Measurements from ENCODE around the gene ZNF462. TPM values are rescaled to one million over a fixed set of nuclear protein-coding genes. Genes with fewer than 3 reads are reported as not detected.

The ZNF462 gene
- total RNA-seq, 2 experiments from 2014 or later, result not detected

DNA sequence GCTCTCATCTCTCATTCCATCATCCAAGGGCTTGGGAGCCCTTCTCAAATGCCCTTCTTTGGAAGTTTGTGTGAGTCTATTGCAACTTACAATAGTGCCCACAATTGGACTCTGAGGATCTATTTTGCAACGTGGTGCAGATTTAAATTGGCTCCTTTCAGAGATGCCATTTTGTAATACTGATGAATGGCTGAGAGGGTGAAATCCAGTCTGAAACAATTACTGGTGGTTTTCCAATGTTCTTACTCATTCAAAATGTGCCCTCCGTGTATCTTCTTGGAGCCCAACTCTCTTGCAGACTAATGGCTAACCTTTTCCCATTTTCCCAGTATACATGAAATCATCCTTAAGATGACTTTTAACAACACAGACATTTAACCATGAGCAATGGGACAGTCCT lies 6.1 kb downstream of the ZNF462 start:
- ATAC-seq, result no peak
- TF ChIP-seq, protein P1, sequence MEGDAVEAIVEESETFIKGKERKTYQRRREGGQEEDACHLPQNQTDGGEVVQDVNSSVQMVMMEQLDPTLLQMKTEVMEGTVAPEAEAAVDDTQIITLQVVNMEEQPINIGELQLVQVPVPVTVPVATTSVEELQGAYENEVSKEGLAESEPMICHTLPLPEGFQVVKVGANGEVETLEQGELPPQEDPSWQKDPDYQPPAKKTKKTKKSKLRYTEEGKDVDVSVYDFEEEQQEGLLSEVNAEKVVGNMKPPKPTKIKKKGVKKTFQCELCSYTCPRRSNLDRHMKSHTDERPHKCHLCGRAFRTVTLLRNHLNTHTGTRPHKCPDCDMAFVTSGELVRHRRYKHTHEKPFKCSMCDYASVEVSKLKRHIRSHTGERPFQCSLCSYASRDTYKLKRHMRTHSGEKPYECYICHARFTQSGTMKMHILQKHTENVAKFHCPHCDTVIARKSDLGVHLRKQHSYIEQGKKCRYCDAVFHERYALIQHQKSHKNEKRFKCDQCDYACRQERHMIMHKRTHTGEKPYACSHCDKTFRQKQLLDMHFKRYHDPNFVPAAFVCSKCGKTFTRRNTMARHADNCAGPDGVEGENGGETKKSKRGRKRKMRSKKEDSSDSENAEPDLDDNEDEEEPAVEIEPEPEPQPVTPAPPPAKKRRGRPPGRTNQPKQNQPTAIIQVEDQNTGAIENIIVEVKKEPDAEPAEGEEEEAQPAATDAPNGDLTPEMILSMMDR (IDR thresholded peaks at IDR 0.05), result no peak
- Mint-ChIP-seq H3K4me1 (ENCODE audit: low read depth) (no peaks in the 10 kb centered on the region), H3K4me3 (no peak overlapping the region), H3K27me3 (peaks cover 16% of the 10 kb centered on the region), H3K9me3 (no peaks in the 10 kb centered on the region), H3K36me3 (ENCODE audit: low read depth) (no peaks in the 10 kb centered on the region), H3K27ac (no peak overlapping the region)
- intact Hi-C loops (cut with micrococcal nuclease), result no loop called here
- DNase-seq, result no peak
- CTCF ChIA-PET, result no interaction called here
- POLR2A ChIA-PET, result no interaction called here

- ATAC-seq (no peak), DNase-seq (no peak)
- ChIA-PET POLR2A (no interaction called here), CTCF (no interaction called here)
- Mint-ChIP-seq H3K27ac (no peak overlapping the region), H3K27me3 (peaks cover 13% of the 10 kb centered on the region), H3K36me3 (ENCODE audit: low read depth) (no peaks in the 10 kb centered on the region), H3K4me1 (ENCODE audit: low read depth) (no peaks in the 10 kb centered on the region), H3K4me3 (no peak overlapping the region), H3K9me3 (no peaks in the 10 kb centered on the region)
- intact Hi-C loops (cut with micrococcal nuclease), result no loop called here
- TF ChIP-seq, protein P1 (IDR thresholded peaks at IDR 0.05), result no peak
Measured at GRCh38 chr9:106869458-106869857, 6.5 kb downstream of the ZNF462 start.

GRCh38 chr9:106872641-106873040 lies 9.7 kb downstream of the ZNF462 start:
- CTCF ChIA-PET, result no interaction called here
- no peak for ATAC-seq
- POLR2A ChIA-PET, result no interaction called here
- peaks cover under 1% of the 10 kb centered on the region for H3K27me3 Mint-ChIP-seq
- H3K27ac Mint-ChIP-seq, result no peak overlapping the region
- H3K4me1 Mint-ChIP-seq (ENCODE audit: low read depth), result no peaks in the 10 kb centered on the region
- H3K9me3 Mint-ChIP-seq, result no peaks in the 10 kb centered on the region
- H3K36me3 Mint-ChIP-seq (ENCODE audit: low read depth), result no peaks in the 10 kb centered on the region
- H3K4me3 Mint-ChIP-seq, result no peak overlapping the region
- TF ChIP-seq, protein P1 (IDR thresholded peaks at IDR 0.05), result no peak
- intact Hi-C loops (cut with micrococcal nuclease), result no loop called here
- DNase-seq, result no peak

- no peak overlapping the region for H3K4me3 Mint-ChIP-seq
Measured at GRCh38 chr9:106874031-106874430, 11.1 kb downstream of the ZNF462 start.

DNA sequence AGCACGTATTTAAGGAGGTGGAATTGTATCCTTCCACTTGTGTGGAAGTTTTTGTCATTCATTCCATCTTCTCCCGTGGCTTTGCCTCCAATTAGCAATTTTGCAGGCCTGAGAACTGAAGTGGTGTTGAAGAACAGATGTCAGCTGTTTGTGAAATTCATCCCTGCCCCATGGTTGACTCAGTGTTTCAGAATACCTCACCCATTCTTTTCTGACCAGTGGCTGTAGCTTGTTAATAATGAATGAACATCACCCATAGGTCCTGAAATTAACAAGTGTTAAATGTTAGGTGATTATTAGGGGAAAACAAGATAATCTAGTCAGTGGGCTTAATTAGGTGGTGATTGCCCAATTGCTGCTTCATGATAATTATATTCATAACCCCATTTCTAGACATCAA lies 11.7 kb downstream of the ZNF462 start:
- Mint-ChIP-seq H3K27me3 (no peaks in the 10 kb centered on the region), H3K27ac (no peak overlapping the region), H3K4me3 (no peak overlapping the region), H3K36me3 (ENCODE audit: low read depth) (no peaks in the 10 kb centered on the region), H3K4me1 (ENCODE audit: low read depth) (no peaks in the 10 kb centered on the region), H3K9me3 (no peaks in the 10 kb centered on the region)
- ChIA-PET POLR2A (no interaction called here), CTCF (no interaction called here)
- ATAC-seq, result no peak
- DNase-seq, result no peak
- TF ChIP-seq, protein P1 (IDR thresholded peaks at IDR 0.05), result no peak
- intact Hi-C loops (cut with micrococcal nuclease), result no loop called here

More at GRCh38 chr9:106874031-106874430, 11.1 kb downstream of the ZNF462 start:
- H3K36me3 Mint-ChIP-seq (ENCODE audit: low read depth), result no peaks in the 10 kb centered on the region
- TF ChIP-seq, protein P1 (IDR thresholded peaks at IDR 0.05), result no peak
- no peak for ATAC-seq
- no peak overlapping the region for H3K27ac Mint-ChIP-seq
- no peaks in the 10 kb centered on the region for H3K9me3 Mint-ChIP-seq
- no peak for DNase-seq
- intact Hi-C loops (cut with micrococcal nuclease), result no loop called here
- no peaks in the 10 kb centered on the region for H3K27me3 Mint-ChIP-seq
- CTCF ChIA-PET, result no interaction called here
- POLR2A ChIA-PET, result no interaction called here
- H3K4me1 Mint-ChIP-seq (ENCODE audit: low read depth), result no peaks in the 10 kb centered on the region
